Neural crest cell (in vitro differentiated cells): Measurements from ENCODE around the gene TRAF2. TPM values are rescaled to one million over a fixed set of nuclear protein-coding genes. Genes with fewer than 3 reads are reported as not detected.

Experiments used
- DNase-seq: peaks from one replicate; pipeline ENCODE4 v3.0.0; 2021; ENCODE audit warnings: low read depth, mixed read lengths, low spot score
- H3K27ac Mint-ChIP-seq: one replicate; pipeline ENCODE4 v1.8.0; 2021; ENCODE audit warnings: mild to moderate bottlenecking, mixed read lengths; ENCODE audit not compliant: unreplicated experiment
- H3K27me3 Mint-ChIP-seq: 2 replicates; pipeline ENCODE4 v1.8.0; 2021; ENCODE audit warnings: low read depth, mild to moderate bottlenecking, mixed read lengths
- H3K36me3 Mint-ChIP-seq: 2 replicates; pipeline ENCODE4 v1.8.0; 2021; ENCODE audit warnings: low read depth, mild to moderate bottlenecking, mixed read lengths
- H3K4me1 Mint-ChIP-seq: 2 replicates; pipeline ENCODE4 v1.8.0; 2021; ENCODE audit warnings: mixed read lengths
- H3K4me3 Mint-ChIP-seq: one replicate; pipeline ENCODE4 v1.8.0; 2021; ENCODE audit warnings: mild to moderate bottlenecking, mixed read lengths
- H3K9me3 Mint-ChIP-seq: 2 replicates; pipeline ENCODE4 v1.8.0; 2021; ENCODE audit warnings: mixed read lengths
- CTCF ChIP-seq: fragments of 200-600 bp; sonication (generic); conservative IDR thresholded peaks from 2 replicates; pipeline ENCODE4 v1.5.0; 2021; ENCODE audit warnings: antibody characterized with exemption, mild to moderate bottlenecking
- microRNA-seq: library from miRNA; unstranded; fragments of <30 nt; microRNA quantifications from one replicate; pipeline ENCODE4, GENCODE V29; 2020
- total RNA-seq: library from RNA; stranded (reverse); gene quantifications from 2 replicates; pipeline ENCODE4 v1.2.1, GENCODE V29; 2021

TRAF2 gene
- total RNA-seq, 1 donor from 2014 or later, result 30.1 TPM

- no peaks in the 10 kb centered on the region for H3K4me1 Mint-ChIP-seq
- H3K27me3 Mint-ChIP-seq, result peaks cover 7% of the 10 kb centered on the region
- no peaks in the 10 kb centered on the region for H3K36me3 Mint-ChIP-seq
- no peak for TF ChIP-seq CTCF
- no peak overlapping the region for H3K4me3 Mint-ChIP-seq
- H3K9me3 Mint-ChIP-seq, result no peaks in the 10 kb centered on the region
- no peak overlapping the region for H3K27ac Mint-ChIP-seq
- DNase-seq, result no peak
Observed at GRCh38 chr9:136974817-136975535, 88.7 kb downstream of the TRAF2 start.

- Mint-ChIP-seq H3K36me3 (no peaks in the 10 kb centered on the region), H3K4me1 (peaks cover 3% of the 10 kb centered on the region), H3K27ac (no peak overlapping the region), H3K4me3 (no peak overlapping the region), H3K27me3 (peaks cover 7% of the 10 kb centered on the region), H3K9me3 (no peaks in the 10 kb centered on the region)
- peak; percentile 21 for TF ChIP-seq CTCF
- DNase-seq, result no peak
Observed at GRCh38 chr9:136975644-136976043, 89.3 kb downstream of the TRAF2 start.

Small RNA genes within 50 kb of the gene (microRNA-seq; reads per million reads assigned to microRNA genes)
- gene MIR4479, result 3.6 reads per million

Other genes with a start within 250 kb of the TRAF2 start
- gene EGFL7, start 223.6 kb upstream of the TRAF2 start, total RNA-seq, result 14.1 and 16.8 TPM in 2 replicates
- 18.4 and 19.0 TPM in 2 replicates for gene AGPAT2, start 199.1 kb upstream of the TRAF2 start, total RNA-seq
- 46.3 and 49.2 TPM in 2 replicates for gene DIPK1B, start 173.9 kb upstream of the TRAF2 start, total RNA-seq
- not detected in 2 replicates for gene LCN10, start 143.6 kb upstream of the TRAF2 start, total RNA-seq
- gene LCN6, start 138.0 kb upstream of the TRAF2 start, total RNA-seq, result not detected in 2 replicates
- not detected in 2 replicates for gene LCN8, start 128.3 kb upstream of the TRAF2 start, total RNA-seq
- gene LCN15, start 122.0 kb upstream of the TRAF2 start, total RNA-seq, result not detected in 2 replicates
- 27.8 and 31.0 TPM in 2 replicates for gene TMEM141, start 95.2 kb upstream of the TRAF2 start, total RNA-seq
- 0.93 and 1.4 TPM in 2 replicates for gene CCDC183, start 90.2 kb upstream of the TRAF2 start, total RNA-seq
- 191 and 198 TPM in 2 replicates for gene RABL6, start 78.6 kb upstream of the TRAF2 start, total RNA-seq
- gene AJM1, start 44.0 kb upstream of the TRAF2 start, total RNA-seq, result 2.8 and 3.3 TPM in 2 replicates
- 170 and 175 TPM in 2 replicates for gene PHPT1, start 37.1 kb upstream of the TRAF2 start, total RNA-seq
- gene MAMDC4, start 34.2 kb upstream of the TRAF2 start, total RNA-seq, result 19.3 and 20.6 TPM in 2 replicates
- gene EDF1, start 20.2 kb upstream of the TRAF2 start, total RNA-seq, result 338 and 339 TPM in 2 replicates
- 81.2 and 83.9 TPM in 2 replicates for gene FBXW5, start 58.2 kb downstream of the TRAF2 start, total RNA-seq
- gene C8G, start 58.7 kb downstream of the TRAF2 start, total RNA-seq, result 0.59 and 0.98 TPM in 2 replicates
- gene LCN12, start 65.8 kb downstream of the TRAF2 start, total RNA-seq, result 0.50 and 1.1 TPM in 2 replicates
- not detected in 2 replicates for gene PTGDS, start 91.0 kb downstream of the TRAF2 start, total RNA-seq
- gene LCNL1, start 96.5 kb downstream of the TRAF2 start, total RNA-seq, result not detected in 2 replicates
- 82.6 and 84.9 TPM in 2 replicates for gene PAXX, start 105.9 kb downstream of the TRAF2 start, total RNA-seq
- gene CLIC3, start 110.1 kb downstream of the TRAF2 start, total RNA-seq, result not detected in 2 replicates
- 31.7 and 37.1 TPM in 2 replicates for gene ABCA2, start 141.7 kb downstream of the TRAF2 start, total RNA-seq
- 0.14 TPM in 1 of 2 replicates, not detected in the other for gene FUT7, start 145.6 kb downstream of the TRAF2 start, total RNA-seq
- 54.7 and 61.1 TPM in 2 replicates for gene NPDC1, start 159.7 kb downstream of the TRAF2 start, total RNA-seq
- gene ENTPD2, start 167.5 kb downstream of the TRAF2 start, total RNA-seq, result not detected in 2 replicates
- 29.8 and 31.1 TPM in 2 replicates for gene SAPCD2, start 184.0 kb downstream of the TRAF2 start, total RNA-seq
- gene UAP1L1, start 191.0 kb downstream of the TRAF2 start, total RNA-seq, result 2.6 and 2.9 TPM in 2 replicates
- gene MAN1B1, start 200.5 kb downstream of the TRAF2 start, total RNA-seq, result 50.4 and 54.0 TPM in 2 replicates
- gene DPP7, start 228.2 kb downstream of the TRAF2 start, total RNA-seq, result 37.9 and 46.5 TPM in 2 replicates